ENCODE results near the gene AKR1C2. TPM values are rescaled to one million over a fixed set of nuclear protein-coding genes. Genes with fewer than 3 reads are reported as not detected.
"Not testable (repeated sequence)": the region's sequence is repeated elsewhere in the genome, so short reads cannot be mapped to it uniquely, and the experiment has no call there.

AKR1C2 gene
- total and polyA plus RNA-seq, 9 donors, result 2.0 to 24.5 (median 14.0) TPM

- intact Hi-C loops (cut with DNase I), result no loop called here
- DNase-seq, result no peak
- Histone ChIP-seq H3K4me1 (ENCODE audit: insufficient read depth) (peaks cover 7% of the 10 kb centered on the region), H3K27me3 (no peaks in the 10 kb centered on the region), H3K9me3 (no peaks in the 10 kb centered on the region), H3K27ac (no peak overlapping the region), H3K4me3 (no peak overlapping the region), H3K36me3 (no peaks in the 10 kb centered on the region)
- TF ChIP-seq, protein P1, sequence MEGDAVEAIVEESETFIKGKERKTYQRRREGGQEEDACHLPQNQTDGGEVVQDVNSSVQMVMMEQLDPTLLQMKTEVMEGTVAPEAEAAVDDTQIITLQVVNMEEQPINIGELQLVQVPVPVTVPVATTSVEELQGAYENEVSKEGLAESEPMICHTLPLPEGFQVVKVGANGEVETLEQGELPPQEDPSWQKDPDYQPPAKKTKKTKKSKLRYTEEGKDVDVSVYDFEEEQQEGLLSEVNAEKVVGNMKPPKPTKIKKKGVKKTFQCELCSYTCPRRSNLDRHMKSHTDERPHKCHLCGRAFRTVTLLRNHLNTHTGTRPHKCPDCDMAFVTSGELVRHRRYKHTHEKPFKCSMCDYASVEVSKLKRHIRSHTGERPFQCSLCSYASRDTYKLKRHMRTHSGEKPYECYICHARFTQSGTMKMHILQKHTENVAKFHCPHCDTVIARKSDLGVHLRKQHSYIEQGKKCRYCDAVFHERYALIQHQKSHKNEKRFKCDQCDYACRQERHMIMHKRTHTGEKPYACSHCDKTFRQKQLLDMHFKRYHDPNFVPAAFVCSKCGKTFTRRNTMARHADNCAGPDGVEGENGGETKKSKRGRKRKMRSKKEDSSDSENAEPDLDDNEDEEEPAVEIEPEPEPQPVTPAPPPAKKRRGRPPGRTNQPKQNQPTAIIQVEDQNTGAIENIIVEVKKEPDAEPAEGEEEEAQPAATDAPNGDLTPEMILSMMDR (IDR thresholded peaks at IDR 0.05), result no peak
- TF ChIP-seq POLR2A (IDR thresholded peaks at IDR 0.05) (no peak), EP300 (IDR thresholded peaks at IDR 0.05) (no peak)
- WGBS, 3 donors, result 92 to 95% (median 93%) methylated on average over 9 of the region's 9 CpGs
These were observed 20.9 kb downstream of the AKR1C2 start for GRCh38 chr10:4982764-4983226.

DNA sequence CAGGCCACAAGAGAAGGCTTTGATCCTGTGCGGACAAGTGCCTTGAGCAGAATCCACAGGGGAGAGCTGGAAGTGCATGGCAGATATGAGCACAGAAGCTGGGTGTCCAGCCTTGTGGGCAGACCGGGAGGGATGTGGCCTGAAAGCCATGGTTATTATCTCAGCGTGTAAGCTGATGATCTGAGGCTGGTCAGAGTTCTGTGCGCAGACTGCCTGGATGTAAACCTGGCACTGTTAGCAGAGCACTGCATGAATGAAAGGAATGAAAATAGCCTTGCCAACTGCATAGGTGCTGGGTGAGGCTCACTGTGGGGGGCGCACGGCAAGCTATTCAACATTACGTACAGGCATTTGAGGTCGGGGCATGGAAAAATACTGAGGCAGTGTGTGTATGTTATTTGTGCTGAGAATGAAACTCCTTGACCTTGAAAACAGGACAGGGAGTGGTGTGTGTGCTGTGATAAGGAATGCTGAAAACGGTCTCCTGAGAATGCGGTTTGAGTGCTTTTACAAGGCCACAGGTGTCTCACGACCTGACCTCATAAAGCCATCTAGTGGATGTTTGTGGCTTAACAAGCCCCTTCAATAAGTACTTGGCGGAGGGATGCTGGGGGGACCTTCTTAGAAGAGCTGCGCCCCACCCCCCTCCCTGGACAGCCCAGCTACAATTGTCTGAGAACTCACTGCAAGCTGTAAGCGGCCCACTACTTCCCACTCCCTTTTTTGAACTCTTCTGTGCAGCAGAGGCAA lies 21.8 kb downstream of the AKR1C2 start:
- Histone ChIP-seq H3K27ac (peak overlapping the region in 1 of 2 donors; percentile 22), H3K4me3 (no peak overlapping the region), H3K4me1 (ENCODE audit: insufficient read depth) (peaks cover 7% of the 10 kb centered on the region), H3K9me3 (no peaks in the 10 kb centered on the region), H3K27me3 (no peaks in the 10 kb centered on the region), H3K36me3 (no peaks in the 10 kb centered on the region)
- DNase-seq, result peak in 4 of 5 donors; percentile 33 to 53 (median 49)
- intact Hi-C loops (cut with DNase I), result no loop called here
- WGBS, 3 donors, result 16 to 29% (median 18%) methylated on average over 14 of the region's 14 CpGs
- TF ChIP-seq POLR2A (IDR thresholded peaks at IDR 0.05), result no peak
- TF ChIP-seq, protein P1 (IDR thresholded peaks at IDR 0.05), result peak in 2 of 3 donors; percentile 40 to 61
- TF ChIP-seq EP300 (IDR thresholded peaks at IDR 0.05), result no peak

DNA sequence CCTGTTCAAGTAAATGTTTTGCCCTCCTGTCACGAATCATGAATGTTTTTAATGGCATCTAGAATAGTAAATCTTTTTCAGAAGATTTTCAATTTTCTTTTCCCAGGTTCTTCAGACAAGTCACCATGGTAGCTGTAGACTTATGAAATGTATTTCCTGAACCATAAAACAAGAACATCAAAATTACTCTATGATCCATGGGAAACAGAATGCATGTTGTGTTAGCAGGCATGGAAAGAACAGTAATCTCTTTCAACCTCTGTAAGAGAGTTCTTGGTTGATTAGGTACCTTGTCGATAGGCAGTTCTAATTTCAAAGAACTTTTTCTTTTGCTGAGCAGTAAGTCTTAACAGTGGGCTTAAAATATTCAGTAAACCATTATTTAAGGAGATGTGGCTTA lies 22.9 kb downstream of the AKR1C2 start:
- H3K4me1 ChIP-seq (ENCODE audit: insufficient read depth), result peaks cover 7% of the 10 kb centered on the region
- TF ChIP-seq, protein P1 (IDR thresholded peaks at IDR 0.05), result no peak
- TF ChIP-seq POLR2A (IDR thresholded peaks at IDR 0.05) (no peak), EP300 (IDR thresholded peaks at IDR 0.05) (no peak)
- no peaks in the 10 kb centered on the region for H3K27me3 ChIP-seq
- intact Hi-C loops (cut with DNase I), result no loop called here
- DNase-seq, result no peak
- H3K4me3 ChIP-seq, result no peak overlapping the region
- no peaks in the 10 kb centered on the region for H3K9me3 ChIP-seq
- no peak overlapping the region for H3K27ac ChIP-seq
- H3K36me3 ChIP-seq, result no peaks in the 10 kb centered on the region
- WGBS, 3 donors, result 94 to 100% (median 94%) methylated on average over 2 of the region's 2 CpGs

- no peaks in the 10 kb centered on the region for H3K36me3 ChIP-seq
- no peak for TF ChIP-seq EP300 (IDR thresholded peaks at IDR 0.05)
- no peaks in the 10 kb centered on the region for H3K27me3 ChIP-seq
- peaks cover 6% of the 10 kb centered on the region for H3K4me1 ChIP-seq (ENCODE audit: insufficient read depth)
- no peak overlapping the region for H3K4me3 ChIP-seq
- WGBS, 3 donors, result 96 to 98% (median 96%) methylated on average over 4 of the region's 4 CpGs
- H3K27ac ChIP-seq, result no peak overlapping the region
- intact Hi-C loops (cut with DNase I), result no loop called here
- H3K9me3 ChIP-seq, result no peaks in the 10 kb centered on the region
- no peak for DNase-seq
These were observed 24.8 kb downstream of the AKR1C2 start for GRCh38 chr10:4978870-4979269.

DNA sequence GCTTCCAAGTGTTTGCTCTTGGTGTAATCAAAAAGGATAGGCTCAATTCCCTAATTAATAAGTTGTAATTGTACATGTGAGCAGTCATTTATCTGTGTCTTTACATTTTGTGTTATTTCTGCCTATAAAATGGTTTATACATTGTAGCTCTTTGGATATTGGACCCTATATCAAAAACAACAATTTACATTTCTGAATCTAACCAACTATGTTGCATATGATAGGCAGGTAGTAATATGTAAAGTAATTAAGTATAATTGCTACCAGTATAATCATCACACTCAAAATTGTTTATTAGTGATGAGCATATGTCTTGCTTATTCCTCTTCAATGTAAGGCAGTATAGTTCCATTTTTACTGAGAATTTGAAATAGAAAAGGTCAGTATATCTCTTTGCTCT lies 26.6 kb downstream of the AKR1C2 start:
- no peaks in the 10 kb centered on the region for H3K27me3 ChIP-seq
- DNase-seq, result no peak
- intact Hi-C loops (cut with DNase I), result no loop called here
- TF ChIP-seq POLR2A (IDR thresholded peaks at IDR 0.05) (no peak), EP300 (IDR thresholded peaks at IDR 0.05) (no peak)
- TF ChIP-seq, protein P1 (IDR thresholded peaks at IDR 0.05), result no peak
- H3K4me3 ChIP-seq, result no peak overlapping the region
- H3K4me1 ChIP-seq (ENCODE audit: insufficient read depth), result peaks cover 6% of the 10 kb centered on the region
- H3K9me3 ChIP-seq, result no peaks in the 10 kb centered on the region
- no peak overlapping the region for H3K27ac ChIP-seq
- no peaks in the 10 kb centered on the region for H3K36me3 ChIP-seq

DNA sequence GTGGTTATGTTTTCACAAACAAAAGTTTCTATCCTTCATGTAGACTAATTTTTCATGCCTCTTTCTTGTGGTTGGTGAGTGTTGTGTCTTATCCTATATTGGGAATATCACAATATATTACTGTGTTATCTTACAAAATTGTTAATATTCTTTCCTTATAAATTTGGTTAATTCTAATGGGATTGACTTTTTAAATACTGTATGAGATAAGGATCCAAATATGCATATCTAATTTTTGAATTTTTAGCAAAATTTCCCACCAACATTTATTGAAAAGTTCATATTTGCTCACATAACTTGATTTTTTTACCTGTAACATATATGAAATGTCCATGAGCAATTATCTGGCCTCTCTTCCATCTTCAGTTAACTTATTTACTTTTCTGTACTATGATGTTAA lies 29.3 kb downstream of the AKR1C2 start:
- not testable (repeated sequence) for H3K36me3 ChIP-seq

DNA sequence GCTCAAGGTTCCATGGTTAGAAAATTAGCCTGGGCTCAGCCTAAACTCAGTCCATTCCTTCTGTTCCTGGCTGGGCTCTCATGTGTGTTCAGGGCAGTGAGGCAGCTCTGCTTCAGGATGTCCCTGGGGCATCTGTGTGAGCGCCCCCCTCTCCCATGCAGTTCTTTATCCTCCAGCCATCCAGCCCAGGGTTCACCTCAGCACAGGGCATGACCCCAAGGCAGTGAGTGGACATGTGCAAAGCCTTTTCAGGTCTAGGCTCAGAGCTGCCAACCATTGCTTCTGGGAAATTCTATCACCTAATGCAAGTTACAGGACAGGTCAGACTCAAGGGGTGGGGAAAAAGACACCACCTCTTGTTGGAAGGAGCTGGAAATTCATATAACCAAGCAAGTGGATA lies 30.4 kb downstream of the AKR1C2 start:
- H3K27me3 ChIP-seq; H3K4me1 ChIP-seq (ENCODE audit: insufficient read depth); H3K9me3 ChIP-seq; H3K36me3 ChIP-seq; DNase-seq; H3K4me3 ChIP-seq; intact Hi-C loops (cut with DNase I); H3K27ac ChIP-seq: not testable (repeated sequence)
- WGBS, 3 donors, result 93 to 100% (median 97%) methylated on average over 1 of the region's 1 CpG

More for the DNA sequence above, 29.3 kb downstream of the AKR1C2 start:
- H3K4me1 ChIP-seq (ENCODE audit: insufficient read depth); H3K4me3 ChIP-seq; H3K27me3 ChIP-seq; intact Hi-C loops (cut with DNase I); H3K9me3 ChIP-seq; H3K27ac ChIP-seq; DNase-seq: not testable (repeated sequence)
